Activated CD4-positive, alpha-beta T cell treated with anti-CD3 and anti-CD28 coated beads, Interleukin-2, amount 50 U/mL, for 24 hours (primary cell): ENCODE data around the gene ACSL4.
"Not testable (repeated sequence)": the region's sequence is repeated elsewhere in the genome, so short reads cannot be mapped to it uniquely, and the experiment has no call there.

Experiments
- DNase-seq, 2 donors: peaks; one replicate each; pipeline ENCODE4 v3.0.0-alpha.2; 2020; ENCODE audit warnings: low read depth in 1 of 2, low spot score in 1 of 2

Gene ACSL4

GRCh38 chrX:109732807-109733612 lies at the start of gene ACSL4:
Gene ACSL4, minus strand, starts transcription at chrX:109733257. Its CDS starts 49,894 bp downstream, at chrX:109683363.
- DNase-seq, result peak; percentile 63 to 69

GRCh38 chrX:109777749-109778148 lies 44.7 kb upstream of the ACSL4 start:
- DNase-seq, result no peak

GRCh38 chrX:109776986-109777385 lies 43.9 kb upstream of the ACSL4 start:
- no peak for DNase-seq

DNA sequence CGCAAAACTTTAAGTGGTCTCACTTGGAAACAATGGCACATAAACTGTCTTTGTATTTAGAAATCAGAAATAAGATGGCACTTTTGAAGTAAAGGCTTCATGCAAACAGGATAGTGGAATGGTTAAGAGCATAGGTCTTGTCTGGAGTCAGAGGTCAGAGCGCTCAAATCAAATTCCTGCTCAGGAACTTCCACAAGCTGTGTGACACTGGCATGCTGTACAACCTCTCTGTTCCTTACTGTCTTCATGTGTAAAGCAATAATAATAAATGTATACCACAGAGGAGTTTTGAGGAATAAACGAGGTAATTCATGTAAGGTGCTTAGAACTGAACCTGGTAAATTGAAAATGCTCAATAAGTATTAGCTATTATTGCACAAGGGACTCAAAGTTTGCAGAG lies 43.4 kb upstream of the ACSL4 start:
- no peak for DNase-seq

GRCh38 chrX:109775386-109775785 lies 42.3 kb upstream of the ACSL4 start:
- no peak for DNase-seq

GRCh38 chrX:109774706-109775105 lies 41.6 kb upstream of the ACSL4 start:
- no peak for DNase-seq

GRCh38 chrX:109774136-109774535 lies 41.1 kb upstream of the ACSL4 start:
- no peak for DNase-seq

DNA sequence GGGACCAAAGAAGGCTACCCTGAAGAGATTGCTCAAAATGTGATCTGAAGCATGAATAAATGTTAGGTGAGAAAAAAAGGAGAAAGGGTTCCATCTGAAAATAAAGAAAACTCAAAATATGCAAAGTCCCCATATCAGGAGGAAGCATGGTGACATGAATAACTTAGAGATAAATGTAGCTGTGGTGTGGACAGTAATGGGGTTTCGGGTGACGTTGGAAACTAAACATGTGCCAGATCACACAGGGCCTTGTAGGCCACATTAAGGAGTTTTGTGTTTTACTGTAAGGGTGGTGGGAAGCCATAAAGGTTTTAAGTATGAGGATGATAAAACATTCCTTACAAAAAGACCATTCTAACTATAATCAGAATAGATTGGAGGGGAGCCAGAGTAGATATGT lies 40.3 kb upstream of the ACSL4 start:
- DNase-seq, result no peak

- no peak for DNase-seq
Measured at GRCh38 chrX:109770780-109771179, 37.7 kb upstream of the ACSL4 start.

GRCh38 chrX:109760922-109761250 lies 27.8 kb upstream of the ACSL4 start:
- DNase-seq, result no peak

DNA sequence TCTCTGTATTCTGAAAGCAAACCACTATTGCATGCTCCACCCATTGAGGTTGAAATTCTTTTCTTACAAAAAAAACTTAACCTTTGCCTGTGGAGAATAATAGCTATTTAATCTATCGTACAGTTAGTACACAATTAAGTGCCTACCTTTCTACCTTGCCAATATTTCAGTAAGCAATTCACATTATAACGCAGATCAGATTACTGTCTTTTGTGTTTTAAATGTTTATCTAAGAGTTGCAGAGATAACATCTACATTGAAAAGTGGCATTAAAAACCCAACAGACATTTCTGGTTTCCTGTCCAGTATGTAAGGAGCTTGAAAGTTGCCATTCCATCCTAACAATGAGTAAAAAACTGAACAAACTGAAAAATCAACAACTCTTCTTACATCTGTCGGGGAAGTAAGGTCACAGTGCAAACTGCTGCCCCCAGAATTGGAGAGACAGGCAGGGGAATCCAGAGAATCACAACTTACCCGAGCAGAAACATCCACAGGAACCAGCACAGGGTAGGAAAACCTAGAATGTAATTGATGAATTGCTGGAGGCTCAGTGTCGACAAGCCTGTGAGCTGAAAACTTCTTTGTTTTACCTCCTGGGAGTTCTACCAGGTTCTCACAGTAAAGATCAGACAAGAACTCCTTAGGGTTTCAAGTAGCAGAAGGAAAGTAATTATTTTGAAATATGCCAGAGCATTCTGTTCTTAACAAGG lies 27.3 kb upstream of the ACSL4 start:
- DNase-seq, result no peak

- no peak for DNase-seq
Measured at GRCh38 chrX:109753256-109753655, 20.2 kb upstream of the ACSL4 start.

GRCh38 chrX:109751698-109752097 lies 18.6 kb upstream of the ACSL4 start:
- DNase-seq, result no peak

- no peak for DNase-seq
Measured at GRCh38 chrX:109749207-109749606, 16.1 kb upstream of the ACSL4 start.

DNA sequence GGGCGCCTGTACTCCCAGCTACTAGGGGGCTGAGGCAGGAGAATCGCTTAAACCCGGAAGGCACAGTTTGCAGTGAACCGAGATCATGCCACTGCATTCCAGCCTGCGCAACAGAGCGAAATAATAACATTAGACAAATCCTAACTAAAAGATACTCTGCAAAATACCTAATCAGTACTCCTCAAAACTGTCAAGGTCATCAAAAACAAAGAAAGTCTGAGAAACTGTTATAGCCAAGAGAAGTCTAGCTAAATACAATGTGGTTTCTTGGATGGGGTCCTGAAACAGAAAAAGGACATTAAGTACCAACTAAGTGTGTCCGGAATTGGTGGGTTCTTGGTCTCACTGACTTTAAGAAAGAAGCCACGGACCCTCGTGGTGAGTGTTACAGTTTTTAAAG lies 14.6 kb upstream of the ACSL4 start:
- DNase-seq, result no peak

- no peak for DNase-seq
Measured at GRCh38 chrX:109742722-109743121, 9.7 kb upstream of the ACSL4 start.

- DNase-seq, result not testable (repeated sequence)
Measured at GRCh38 chrX:109740896-109741295, 7.8 kb upstream of the ACSL4 start.

DNA sequence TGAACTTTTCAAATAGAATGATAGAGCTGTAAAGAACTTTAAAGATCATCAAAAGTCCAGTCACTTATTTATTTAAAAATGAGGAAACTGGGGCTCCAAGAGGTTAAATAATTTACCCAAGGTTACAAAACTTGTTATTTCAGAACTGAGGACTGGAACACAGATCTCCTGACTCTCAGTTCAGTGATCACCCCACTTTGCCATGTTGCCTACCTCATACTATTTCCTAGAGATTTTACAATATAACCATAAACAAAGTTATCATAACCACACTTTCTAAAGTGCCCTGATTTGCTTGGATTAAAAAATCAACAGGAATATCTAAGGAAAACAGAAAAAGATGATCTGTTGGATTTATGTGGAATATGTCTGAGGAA lies 7.4 kb upstream of the ACSL4 start:
- no peak for DNase-seq

DNA sequence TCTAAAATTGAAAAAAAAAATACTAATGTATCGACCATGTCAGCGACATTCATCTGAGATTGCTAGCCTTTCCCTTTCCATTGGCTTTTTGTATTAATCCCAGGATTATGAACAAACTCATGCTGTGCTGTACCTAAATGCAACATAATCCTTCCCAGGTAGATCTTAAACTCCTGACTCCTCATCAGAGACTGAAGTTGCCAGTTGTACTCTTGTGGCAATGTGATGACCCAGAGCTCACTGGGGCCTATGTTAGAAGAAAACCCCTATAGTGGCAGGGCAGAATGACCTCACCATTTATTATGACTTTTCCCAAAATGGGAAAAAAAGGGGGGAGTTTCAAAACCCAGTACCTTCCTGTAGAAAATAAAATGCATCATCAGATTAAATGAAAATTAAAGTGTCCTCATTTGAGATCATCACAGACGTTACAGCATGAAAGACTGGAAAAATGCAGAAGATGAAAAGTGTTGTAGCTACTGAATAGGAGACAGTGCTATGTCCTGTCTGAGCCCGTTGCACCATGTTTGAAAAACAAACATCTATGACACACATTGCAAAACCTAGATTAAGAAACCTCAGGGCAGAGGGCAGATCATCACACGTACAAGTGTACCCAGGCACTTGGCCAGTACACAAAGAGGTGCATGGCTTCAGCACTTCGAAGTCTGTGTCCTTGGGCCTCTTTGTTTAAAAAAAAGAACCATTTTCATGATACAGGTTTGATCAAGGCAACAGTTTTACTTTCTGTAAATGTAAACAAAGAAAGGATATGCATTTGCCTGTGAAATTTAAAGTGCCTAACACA lies 6.8 kb upstream of the ACSL4 start:
- no peak for DNase-seq

DNA sequence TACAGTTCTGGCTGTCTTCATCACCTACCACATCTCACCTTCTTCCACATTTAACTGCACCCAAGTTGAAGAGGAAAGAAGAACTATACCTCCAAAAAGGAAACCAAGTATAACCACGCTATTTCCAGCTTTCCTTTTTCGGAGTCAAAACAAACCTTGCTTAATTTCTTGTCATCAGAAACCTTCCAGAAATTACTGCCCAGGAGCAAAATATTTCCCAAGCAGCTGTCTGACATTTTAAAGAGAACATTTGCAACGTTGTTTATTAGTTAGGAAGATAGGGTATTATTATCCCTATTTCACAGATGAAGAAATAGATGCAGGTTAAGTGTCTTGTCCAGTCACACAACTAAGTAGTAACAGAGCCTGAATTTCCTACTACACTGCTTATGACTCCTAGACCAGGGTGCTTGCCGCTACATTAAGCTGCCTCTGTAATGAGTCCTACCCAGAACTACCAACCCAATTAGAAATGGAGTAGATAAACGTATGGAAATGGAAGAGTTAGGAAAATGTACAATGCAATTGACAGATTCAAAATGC lies 2.2 kb upstream of the ACSL4 start:
- no peak for DNase-seq

- no peak for DNase-seq
Measured at GRCh38 chrX:109733613-109734083, 591 bp upstream of the ACSL4 start.
